Measurements from ENCODE around the gene EIF3D. TPM values are rescaled to one million over a fixed set of nuclear protein-coding genes. Genes with fewer than 3 reads are reported as not detected.
A peak's percentile ranks its signal among the peaks of the same experiment; 100 is the strongest.

The EIF3D gene
- total and polyA plus RNA-seq, 9 of the 15 experiments (the other 6 are each of a cell fraction or from before 2014, with no cell fraction given): 191 to 422 (median 279) TPM

GRCh38 chr22:36528795-36529751, at the start of gene EIF3D (continued):
- TF ChIP-seq TFAP4 (CRISPR knock-in tag; IDR thresholded peaks at IDR 0.05; ENCODE audit: borderline replicate concordance) (peak; percentile 81), MITF (IDR thresholded peaks at IDR 0.05) (no peak), FOXJ2 (tag; IDR thresholded peaks at IDR 0.05) (no peak), CBX8 (IDR thresholded peaks at IDR 0.05; ENCODE audit: borderline replicate concordance, extremely low read depth, low read depth, low read length, poor library complexity, severe bottlenecking) (no peak), MEF2A (IDR thresholded peaks at IDR 0.05; ENCODE audit: control insufficient read depth, low read depth, low read length) (no peak), SIX5 (IDR thresholded peaks at IDR 0.05; ENCODE audit: borderline replicate concordance in 1 of 2, insufficient read depth in 1 of 2, low read depth in 1 of 2, low read length in 2 of 2) (peak in 1 of 2 experiments; percentile 30; a peak in 1 of 4 replicates), ZNF140 (CRISPR knock-in tag; IDR thresholded peaks at IDR 0.05) (no peak), ZBTB12 (CRISPR knock-in tag; IDR thresholded peaks at IDR 0.05) (0 out of 2 replicates have a peak, but pooled peaks have one; percentile 26), MTA3 (IDR thresholded peaks at IDR 0.05; ENCODE audit: borderline replicate concordance) (peak; percentile 36; the same call in 1 of the 2 replicates), ID3 (CRISPR knock-in tag; IDR thresholded peaks at IDR 0.05) (no peak), ID3 (tag; IDR thresholded peaks at IDR 0.05) (no peak), GABPB2 (CRISPR knock-in tag; conservative IDR thresholded peaks at IDR 0.05) (no peak), RAD21 (CRISPR knock-in tag; conservative IDR thresholded peaks at IDR 0.05 in 1 of 2, IDR thresholded peaks at IDR 0.05 in 1 of 2) (no peak), FOXA3 (CRISPR knock-in tag; conservative IDR thresholded peaks at IDR 0.05 in 1 of 2, IDR thresholded peaks at IDR 0.05 in 1 of 2) (peak in 1 of 2 experiments; percentile 70; a peak in 2 of 4 replicates), TAL1 (IDR thresholded peaks at IDR 0.05) (no peak), SIN3A (IDR thresholded peaks at IDR 0.05; ENCODE audit: borderline replicate concordance in 2 of 2, control insufficient read depth in 1 of 2, low read depth in 2 of 2, low read length in 2 of 2) (peak; percentile 40 to 60; a peak in 1 of 4 replicates), EHMT2 (IDR thresholded peaks at IDR 0.05) (no peak), IRF2 (CRISPR knock-in tag; IDR thresholded peaks at IDR 0.05) (no peak), MTA1 (IDR thresholded peaks at IDR 0.05; ENCODE audit: borderline replicate concordance) (no peak), THRA (IDR thresholded peaks at IDR 0.05) (no peak)

Data from K562 (cell line).